Measurements from ENCODE around the gene SLC36A3.
A peak's percentile ranks its signal among the peaks of the same experiment; 100 is the strongest.

SLC36A3 gene

GRCh38 chr5:151298063-151298855 lies 5.3 kb downstream of the SLC36A3 start:
- DNase-seq = no peak

GRCh38 chr5:151296974-151297373 lies 6.6 kb downstream of the SLC36A3 start:
- no peak for DNase-seq

- DNase-seq = no peak
Observed at GRCh38 chr5:151296478-151296830, 7.1 kb downstream of the SLC36A3 start.

- no peak for DNase-seq
Observed at GRCh38 chr5:151295791-151296477, 7.6 kb downstream of the SLC36A3 start.

- no peak for DNase-seq
Observed at GRCh38 chr5:151295138-151295537, 8.4 kb downstream of the SLC36A3 start.

GRCh38 chr5:151293624-151294023 lies 9.9 kb downstream of the SLC36A3 start:
- no peak for DNase-seq

GRCh38 chr5:151288180-151288579 lies 15.4 kb downstream of the SLC36A3 start:
- DNase-seq = no peak

- no peak for DNase-seq
Observed at GRCh38 chr5:151286246-151286645, 17.3 kb downstream of the SLC36A3 start.

GRCh38 chr5:151285683-151286082 lies 17.9 kb downstream of the SLC36A3 start:
- DNase-seq = no peak

GRCh38 chr5:151284392-151284967 lies 19.1 kb downstream of the SLC36A3 start:
- no peak for DNase-seq

GRCh38 chr5:151283120-151283825 lies 20.3 kb downstream of the SLC36A3 start:
- DNase-seq = no peak

GRCh38 chr5:151281001-151281639 lies 22.4 kb downstream of the SLC36A3 start:
- no peak for DNase-seq

GRCh38 chr5:151280443-151280842 lies 23.1 kb downstream of the SLC36A3 start:
- no peak for DNase-seq

- no peak for DNase-seq
Observed at GRCh38 chr5:151278845-151279244, 24.7 kb downstream of the SLC36A3 start.

GRCh38 chr5:151275803-151276202 lies 27.8 kb downstream of the SLC36A3 start:
- DNase-seq = no peak

- no peak for DNase-seq
Observed at GRCh38 chr5:151274666-151275065, 28.9 kb downstream of the SLC36A3 start.

GRCh38 chr5:151271336-151271735 lies 32.2 kb downstream of the SLC36A3 start:
- no peak for DNase-seq

- peak; percentile 2 for DNase-seq
Observed at GRCh38 chr5:151270599-151270998, 33.0 kb downstream of the SLC36A3 start.

GRCh38 chr5:151267491-151268260 lies 35.9 kb downstream of the SLC36A3 start:
- DNase-seq = no peak

GRCh38 chr5:151264113-151264512 lies 39.5 kb downstream of the SLC36A3 start:
- DNase-seq = no peak

- no peak for DNase-seq
Observed at GRCh38 chr5:151262532-151262931, 41.0 kb downstream of the SLC36A3 start.

- no peak for DNase-seq
Observed at GRCh38 chr5:151259931-151260330, 43.6 kb downstream of the SLC36A3 start.

Data from CD4-positive, alpha-beta T cell treated with Interleukin-17A for 1 hour (primary cell).